OCI-LY3 (cell line): ENCODE measurements around the gene CELF2.
"Not testable (repeated sequence)": the region's sequence is repeated elsewhere in the genome, so short reads cannot be mapped to it uniquely, and the experiment has no call there.

ENCODE experiments used
- H2AFZ ChIP-seq: fragments of 200-600, 300-600 bp; shearing (Covaris generic); 2 replicates; pipeline ENCODE4 v1.6.0; 2014; ENCODE audit warnings: antibody characterized with exemption, low read depth, low read length
- H3K27ac ChIP-seq: fragments of 200-600, 300-600 bp; sonication (generic); 2 replicates; pipeline ENCODE4 v1.5.1; 2014; ENCODE audit warnings: mild to moderate bottlenecking, low read length, moderate library complexity, mixed read lengths
- H3K27me3 ChIP-seq: fragments of 200-600, 300-600 bp; sonication (generic); 2 replicates; pipeline ENCODE4 v1.6.1; 2014; ENCODE audit warnings: low read depth, low read length, mixed read lengths
- H3K36me3 ChIP-seq: fragments of 200-600, 300-600 bp; sonication (generic); replicated peaks from 2 replicates; pipeline ENCODE3; 2014; ENCODE audit warnings: low read depth, low read length, mixed read lengths
- H3K4me1 ChIP-seq: fragments of 300-600, 200-600 bp; sonication (generic); 2 replicates; pipeline ENCODE4 v1.6.1; 2014; ENCODE audit warnings: low read length, mixed read lengths
- H3K4me2 ChIP-seq: fragments of 200-600, 300-600 bp; sonication (generic); 2 replicates; pipeline ENCODE4 v1.6.1; 2014; ENCODE audit warnings: low read length, mixed read lengths
- H3K4me3 ChIP-seq: fragments of 300-600, 200-600 bp; sonication (generic); 2 replicates; pipeline ENCODE4 v1.5.1; 2014; ENCODE audit warnings: antibody characterized with exemption, mild to moderate bottlenecking, low read length, moderate library complexity
- H3K79me2 ChIP-seq: fragments of 300-600, 200-600 bp; shearing (Covaris generic); 2 replicates; pipeline ENCODE4 v1.6.1; 2014; ENCODE audit warnings: mild to moderate bottlenecking, low read length, mixed read lengths
- H3K9ac ChIP-seq: fragments of 300-600, 200-600 bp; shearing (Covaris generic); 2 replicates; pipeline ENCODE4 v1.6.0; 2014; ENCODE audit warnings: mild to moderate bottlenecking, low read length, moderate library complexity
- H3K9me3 ChIP-seq: fragments of 200-600, 300-600 bp; shearing (Covaris generic); 2 replicates; pipeline ENCODE4 v1.6.1; 2014; ENCODE audit warnings: low read length, mixed read lengths; ENCODE audit not compliant: insufficient read depth
- H4K20me1 ChIP-seq: fragments of 200-600, 300-600 bp; sonication (generic); 2 replicates; pipeline ENCODE4 v1.6.1; 2016; ENCODE audit warnings: low read length, mixed read lengths; ENCODE audit not compliant: insufficient read depth
- EZH2phosphoT487 ChIP-seq: fragments of 200-600 bp; shearing (Covaris generic); IDR thresholded peaks from 2 replicates; pipeline ENCODE4 v1.6.1; 2018; ENCODE audit warnings: antibody characterized with exemption, mixed run types, low read depth
- TF ChIP-seq, protein P1 (sequence below): fragments of 200-600, 300-600 bp; sonication (generic); IDR thresholded peaks from 2 replicates; pipeline ENCODE4 v1.5.1; 2014; ENCODE audit warnings: antibody characterized with exemption, low read length, low read depth

The CELF2 gene

DNA sequence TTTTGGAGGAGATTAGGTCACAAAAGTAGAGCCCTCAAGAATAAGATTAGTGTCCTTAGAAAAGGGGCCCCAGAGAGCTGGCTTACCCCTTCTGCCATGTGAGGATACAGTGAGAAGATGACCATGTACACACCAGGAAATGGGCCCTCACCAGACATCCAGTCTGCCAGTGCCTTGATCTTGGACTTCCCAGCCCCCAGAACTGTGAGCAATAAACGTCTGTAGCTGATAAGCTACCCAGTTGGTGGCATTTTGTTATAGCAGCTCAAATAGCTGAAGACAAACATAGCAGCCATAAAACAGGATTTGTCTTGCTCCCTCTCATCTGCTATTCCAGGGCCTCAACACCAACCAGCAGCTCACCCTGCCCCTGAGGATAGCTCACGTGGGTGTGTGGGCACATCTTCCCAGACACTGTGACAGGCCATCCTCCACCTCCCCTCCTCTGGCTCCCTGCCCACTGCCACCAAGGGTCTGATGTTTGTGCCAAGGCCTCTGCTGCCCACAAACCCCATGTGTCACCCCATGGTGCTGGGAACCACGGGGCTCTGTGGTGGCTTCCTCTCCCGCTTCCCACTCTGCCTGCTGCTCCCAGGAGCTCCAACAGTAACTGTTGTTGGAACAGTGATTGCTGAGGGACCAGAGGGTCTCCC is 341.4 kb downstream of the CELF2 start:
- Histone ChIP-seq H3K4me1 (no peaks in the 10 kb centered on the region), H2AFZ (no peak overlapping the region), H3K4me3 (no peak overlapping the region), H3K9me3 (no peaks in the 10 kb centered on the region), H4K20me1 (no peaks in the 10 kb centered on the region), H3K79me2 (no peaks in the 10 kb centered on the region), H3K27me3 (no peaks in the 10 kb centered on the region), H3K4me2 (no peak overlapping the region), H3K27ac (no peak overlapping the region), H3K36me3 (no peaks in the 10 kb centered on the region), H3K9ac (no peak overlapping the region)
- no peak for TF ChIP-seq EZH2phosphoT487
- TF ChIP-seq, protein P1, sequence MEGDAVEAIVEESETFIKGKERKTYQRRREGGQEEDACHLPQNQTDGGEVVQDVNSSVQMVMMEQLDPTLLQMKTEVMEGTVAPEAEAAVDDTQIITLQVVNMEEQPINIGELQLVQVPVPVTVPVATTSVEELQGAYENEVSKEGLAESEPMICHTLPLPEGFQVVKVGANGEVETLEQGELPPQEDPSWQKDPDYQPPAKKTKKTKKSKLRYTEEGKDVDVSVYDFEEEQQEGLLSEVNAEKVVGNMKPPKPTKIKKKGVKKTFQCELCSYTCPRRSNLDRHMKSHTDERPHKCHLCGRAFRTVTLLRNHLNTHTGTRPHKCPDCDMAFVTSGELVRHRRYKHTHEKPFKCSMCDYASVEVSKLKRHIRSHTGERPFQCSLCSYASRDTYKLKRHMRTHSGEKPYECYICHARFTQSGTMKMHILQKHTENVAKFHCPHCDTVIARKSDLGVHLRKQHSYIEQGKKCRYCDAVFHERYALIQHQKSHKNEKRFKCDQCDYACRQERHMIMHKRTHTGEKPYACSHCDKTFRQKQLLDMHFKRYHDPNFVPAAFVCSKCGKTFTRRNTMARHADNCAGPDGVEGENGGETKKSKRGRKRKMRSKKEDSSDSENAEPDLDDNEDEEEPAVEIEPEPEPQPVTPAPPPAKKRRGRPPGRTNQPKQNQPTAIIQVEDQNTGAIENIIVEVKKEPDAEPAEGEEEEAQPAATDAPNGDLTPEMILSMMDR = no peak

DNA sequence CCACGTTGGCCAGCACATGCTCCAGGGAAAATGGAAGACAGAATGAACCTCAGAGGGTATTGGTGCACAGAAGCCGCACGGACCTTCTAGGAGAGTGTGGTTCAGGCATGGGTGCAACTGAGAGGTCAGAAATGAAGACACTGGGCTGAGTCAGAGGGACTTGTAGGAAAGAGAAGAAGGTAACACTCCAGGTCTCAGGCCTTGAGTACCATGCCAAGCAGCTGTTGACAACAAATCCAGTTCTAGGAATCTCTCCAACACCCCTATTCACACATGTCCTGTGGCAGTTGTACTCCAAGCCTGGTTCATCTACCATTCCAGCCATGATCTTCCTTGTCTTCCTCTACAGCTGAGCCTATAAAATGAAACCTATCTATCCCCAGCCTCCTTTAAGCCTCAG is 342.2 kb downstream of the CELF2 start:
- TF ChIP-seq EZH2phosphoT487 = no peak
- TF ChIP-seq, protein P1 = no peak
- no peak overlapping the region for H3K4me3 ChIP-seq

DNA sequence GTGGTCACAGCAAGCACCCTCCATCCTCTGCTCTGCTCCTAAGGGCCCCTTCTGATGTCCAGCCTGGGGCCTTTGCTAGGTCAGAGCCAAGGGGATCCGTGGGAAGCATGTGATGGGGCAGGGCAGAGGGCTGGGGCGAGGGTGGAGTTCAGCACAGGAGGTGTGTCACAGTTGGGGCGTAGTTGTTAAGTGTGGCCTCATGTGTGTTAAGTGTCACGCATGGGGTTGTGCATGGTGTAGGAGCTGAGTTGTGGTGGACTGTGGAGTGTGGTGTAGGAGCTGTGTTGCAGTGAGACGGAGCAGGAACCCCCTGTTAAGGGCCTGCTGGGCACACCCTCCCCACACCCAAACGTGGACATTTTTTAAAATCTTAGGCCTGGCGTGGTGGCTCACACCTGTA is 345.8 kb downstream of the CELF2 start:
- no peak overlapping the region for H3K9ac ChIP-seq
- TF ChIP-seq, protein P1 = no peak
- TF ChIP-seq EZH2phosphoT487 = no peak
- no peaks in the 10 kb centered on the region for H3K4me1 ChIP-seq
- H2AFZ ChIP-seq = no peak overlapping the region
- H3K4me3 ChIP-seq = no peak overlapping the region
- no peak overlapping the region for H3K4me2 ChIP-seq
- H4K20me1 ChIP-seq = no peaks in the 10 kb centered on the region
- H3K9me3 ChIP-seq = no peaks in the 10 kb centered on the region
- no peaks in the 10 kb centered on the region for H3K79me2 ChIP-seq
- no peak overlapping the region for H3K27ac ChIP-seq
- H3K27me3 ChIP-seq = no peaks in the 10 kb centered on the region
- H3K36me3 ChIP-seq = no peaks in the 10 kb centered on the region

More for the DNA sequence above, 342.2 kb downstream of the CELF2 start:
- Histone ChIP-seq H3K4me1 (no peaks in the 10 kb centered on the region), H3K36me3 (no peaks in the 10 kb centered on the region), H3K79me2 (no peaks in the 10 kb centered on the region), H3K9ac (no peak overlapping the region), H3K27me3 (no peaks in the 10 kb centered on the region), H4K20me1 (no peaks in the 10 kb centered on the region), H3K27ac (no peak overlapping the region), H3K4me2 (no peak overlapping the region), H2AFZ (no peak overlapping the region), H3K9me3 (no peaks in the 10 kb centered on the region)

DNA sequence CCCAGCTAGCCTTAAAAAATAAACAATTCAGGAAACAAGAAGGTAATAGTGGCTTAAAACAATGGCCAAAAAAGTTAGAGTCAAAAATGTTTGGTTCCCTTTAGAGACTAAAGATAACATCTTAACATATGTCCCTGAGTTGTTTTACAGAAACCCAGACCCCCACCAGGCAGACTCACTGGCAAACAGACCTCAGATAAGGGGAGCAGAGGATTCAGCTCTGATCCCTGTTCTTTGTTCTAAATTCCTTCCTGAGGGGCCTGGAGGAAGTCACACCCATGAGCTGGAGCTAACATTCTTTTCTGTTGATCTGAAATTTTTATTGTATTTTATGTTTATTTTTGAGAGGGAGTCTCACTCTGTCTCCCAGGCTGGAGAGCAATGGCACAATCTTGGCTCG is 346.6 kb downstream of the CELF2 start:
- Histone ChIP-seq H2AFZ (no peak overlapping the region), H3K4me1 (no peaks in the 10 kb centered on the region), H3K36me3 (no peaks in the 10 kb centered on the region), H3K79me2 (no peaks in the 10 kb centered on the region), H3K9ac (no peak overlapping the region), H3K9me3 (no peaks in the 10 kb centered on the region), H3K27ac (no peak overlapping the region), H3K27me3 (no peaks in the 10 kb centered on the region), H3K4me2 (no peak overlapping the region), H3K4me3 (no peak overlapping the region), H4K20me1 (no peaks in the 10 kb centered on the region)
- TF ChIP-seq, protein P1 = no peak
- no peak for TF ChIP-seq EZH2phosphoT487

DNA sequence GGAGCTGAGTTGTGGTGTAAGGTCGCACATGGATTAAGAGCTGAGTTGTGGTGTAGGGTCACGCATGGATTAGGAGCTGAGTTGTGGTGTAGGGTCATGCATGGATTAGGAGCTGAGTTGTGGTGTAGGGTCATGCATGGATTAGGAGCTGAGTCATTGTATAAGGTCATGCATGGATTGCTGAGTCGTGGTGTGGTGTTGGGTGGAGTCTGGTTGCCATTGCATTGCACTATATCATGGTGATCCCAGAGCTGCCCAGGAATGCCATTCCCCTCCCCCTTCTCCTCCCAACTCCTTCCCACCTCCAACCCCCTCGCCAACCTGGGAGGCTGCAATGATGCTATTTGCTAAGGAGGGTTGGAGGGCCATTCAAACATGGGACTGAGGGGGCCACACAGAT is 349.2 kb downstream of the CELF2 start:
- not testable (repeated sequence) for H3K9ac ChIP-seq, H4K20me1 ChIP-seq, H3K79me2 ChIP-seq, H3K9me3 ChIP-seq, H3K27me3 ChIP-seq, H2AFZ ChIP-seq, H3K4me3 ChIP-seq, H3K36me3 ChIP-seq, H3K4me2 ChIP-seq, H3K27ac ChIP-seq, H3K4me1 ChIP-seq
